Posterior cingulate gyrus (tissue), 11 donors: ENCODE measurements around the gene CLN6.
"Not testable (repeated sequence)": the region's sequence is repeated elsewhere in the genome, so short reads cannot be mapped to it uniquely, and the experiment has no call there.

ENCODE experiments used
- DNase-seq, 10 donors: peaks; one replicate each; pipeline versions ENCODE4 v3.0.0 to v3.0.0-alpha.2; 2020 to 2021; ENCODE audit warnings: mixed read lengths in 3 of 10
- intact Hi-C: fragments of 100-400 bp; cut with DNase I; formaldehyde crosslinking; loops from one replicate; pipeline ENCODE4 v1.15.1; 2023

Gene CLN6

DNA sequence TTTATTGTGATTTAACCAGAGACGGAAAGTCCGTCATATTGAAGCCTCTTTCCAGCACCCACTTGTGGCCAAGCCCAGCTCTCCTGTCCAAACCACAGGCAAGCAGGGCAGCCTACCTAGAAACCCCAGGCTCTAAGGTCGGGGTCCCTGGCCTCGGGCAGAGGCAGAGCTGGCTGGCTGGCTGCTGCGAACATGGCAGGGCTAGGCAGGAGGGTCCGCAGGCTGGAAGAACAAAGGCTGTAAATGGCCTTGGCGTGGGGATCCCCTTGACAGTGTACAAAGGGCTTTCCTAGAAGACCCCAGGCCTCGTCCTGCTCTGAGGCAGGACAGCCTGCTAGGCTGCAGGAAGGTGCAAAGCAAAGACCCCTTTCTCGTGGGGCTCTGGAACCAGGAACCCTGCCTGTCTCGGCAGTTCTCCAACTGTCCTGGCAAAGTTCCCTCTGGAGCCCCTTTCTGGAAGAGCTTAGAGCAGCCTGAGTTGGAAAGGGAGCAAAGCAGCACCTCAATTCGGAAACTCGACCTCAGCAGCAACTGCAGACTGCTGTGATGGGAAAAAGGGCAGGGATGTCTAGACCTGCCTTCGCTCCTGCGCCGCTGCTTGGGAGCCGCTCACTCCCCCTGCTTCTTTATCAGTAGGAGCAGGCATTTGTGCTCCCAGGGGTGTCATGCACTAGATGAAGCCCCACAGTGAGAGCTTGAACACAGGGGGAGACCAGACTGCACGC, 32.9 kb downstream of the CLN6 start:
- DNase-seq, result peak in 2 of 10 donors; percentile 59 to 73
- intact Hi-C loops, result loop anchor here (10.0 kb wide), 1 partner anchor 142 kb away; the partner anchor contains the start of gene PIAS1

DNA sequence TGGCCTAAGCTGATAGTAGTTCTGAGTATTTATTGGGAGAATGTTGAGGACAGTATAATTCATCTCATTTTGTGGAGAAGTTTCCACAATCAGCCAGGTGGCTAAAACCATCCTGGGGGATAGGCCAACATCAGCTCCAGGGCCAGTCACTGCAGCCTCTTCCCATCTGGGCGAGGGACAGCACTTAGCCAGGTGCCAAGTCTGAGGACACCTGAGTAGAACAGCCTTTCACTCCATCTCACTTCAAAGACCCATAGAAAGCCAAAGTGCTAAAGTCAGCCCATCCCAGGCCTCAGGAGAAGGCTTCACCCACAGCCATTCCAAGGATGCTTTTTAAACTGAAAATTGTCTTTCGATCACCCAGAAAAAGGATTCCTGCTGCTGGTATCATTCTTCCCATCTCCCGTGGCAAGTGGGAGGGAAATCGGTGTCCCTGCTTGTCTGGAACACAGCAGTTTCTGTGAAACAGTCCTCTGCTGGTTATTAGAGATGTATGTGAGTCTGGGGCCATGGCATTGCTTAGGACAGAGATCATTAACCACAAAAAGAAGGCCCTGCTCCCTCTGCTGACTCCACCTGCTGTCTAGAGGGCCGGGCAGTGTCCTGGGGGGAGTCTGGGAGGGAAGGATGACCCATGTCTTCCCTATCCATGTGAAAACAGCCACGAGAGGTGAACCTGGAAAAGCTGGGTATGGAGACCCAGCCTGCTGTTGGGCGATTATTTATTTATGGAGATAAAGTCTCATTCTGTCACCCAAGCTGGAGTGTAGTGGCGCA, 34.0 kb downstream of the CLN6 start:
- peak in 2 of 10 donors; percentile 66 to 70 for DNase-seq
- intact Hi-C loops, result loop anchor here (10.0 kb wide), 1 partner anchor 141 kb away; the partner anchor contains the start of gene PIAS1

DNA sequence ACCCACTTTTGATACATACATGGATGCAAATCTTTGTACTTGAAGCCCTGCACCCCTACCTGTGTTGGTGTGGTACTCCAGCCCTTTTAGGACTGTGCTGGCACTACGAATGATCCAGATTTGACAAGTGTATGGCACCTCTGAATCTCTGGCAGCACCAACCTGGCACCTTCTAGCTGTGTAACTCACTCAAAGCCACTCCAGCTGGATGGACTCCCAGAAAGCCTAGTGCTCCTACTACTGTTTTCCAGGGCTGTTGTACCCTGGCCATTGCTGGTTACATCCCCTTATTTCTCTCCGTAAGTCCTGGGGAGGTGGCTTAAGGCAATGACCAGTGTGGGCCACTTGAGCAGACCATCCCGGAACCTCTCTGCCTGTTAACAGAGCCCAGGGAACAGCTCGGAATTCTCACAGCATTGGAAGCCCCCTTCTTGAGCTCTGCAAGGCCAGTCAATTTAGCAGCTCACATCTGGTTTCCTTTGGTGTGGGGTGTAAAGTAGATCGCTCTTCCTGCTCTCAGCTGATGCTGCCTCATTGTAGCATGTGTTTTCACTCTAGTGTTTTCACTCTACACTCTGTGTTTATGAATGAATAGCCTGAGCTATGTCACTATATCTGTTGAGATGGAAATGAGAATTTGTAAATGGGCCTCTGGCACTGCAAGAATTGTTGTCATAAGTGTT, 36.6 kb downstream of the CLN6 start:
- intact Hi-C loops, result loop anchor here (10.0 kb wide), 1 partner anchor 138 kb away; the partner anchor contains the start of gene PIAS1
- DNase-seq, result peak in 1 of 10 donors; percentile 83

DNA sequence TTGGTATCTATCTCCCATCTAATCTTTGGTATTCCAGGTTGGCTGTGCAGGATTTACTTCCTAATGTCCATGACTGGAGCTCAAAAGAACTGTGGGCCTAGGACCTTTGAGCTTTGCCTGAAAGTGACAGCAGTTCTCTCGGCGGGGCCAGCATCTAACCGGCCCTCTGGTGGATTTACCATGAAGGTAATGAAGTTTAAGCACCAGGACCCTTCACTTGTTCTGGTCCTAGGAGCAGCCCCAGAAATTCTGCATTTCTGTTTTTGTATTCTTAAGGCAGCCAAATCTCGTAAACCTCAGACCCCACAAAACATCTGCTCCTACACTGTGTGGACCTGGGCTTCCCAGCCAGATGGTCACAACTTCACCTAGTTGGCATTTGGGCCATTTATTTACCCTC, 37.4 kb downstream of the CLN6 start:
- intact Hi-C loops, result loop anchor here (10.0 kb wide), 1 partner anchor 137 kb away; the partner anchor contains the start of gene PIAS1

DNA sequence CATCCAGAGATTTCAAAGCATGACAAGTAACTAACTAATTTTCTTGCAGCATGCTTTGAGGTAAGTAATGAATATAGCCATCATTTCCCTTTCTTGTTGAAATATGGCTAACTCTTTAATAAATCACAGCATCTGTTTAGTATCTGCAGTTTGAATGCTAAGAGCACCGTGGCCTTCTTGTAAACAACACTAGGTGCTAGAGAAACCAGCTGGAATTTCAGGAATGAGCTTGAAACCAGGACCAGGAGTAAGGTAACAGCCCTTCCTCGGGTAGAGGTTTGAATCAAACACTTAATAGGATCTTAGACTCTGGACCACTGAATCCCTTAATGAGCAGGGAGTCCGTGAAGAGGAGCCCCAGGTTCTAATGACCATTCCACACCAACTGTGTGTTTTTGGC, 38.0 kb downstream of the CLN6 start:
- no peak for DNase-seq
- intact Hi-C loops, result loop anchor here (10.0 kb wide), 1 partner anchor 137 kb away; the partner anchor contains the start of gene PIAS1

More for the DNA sequence above, 37.4 kb downstream of the CLN6 start:
- DNase-seq, result no peak

DNA sequence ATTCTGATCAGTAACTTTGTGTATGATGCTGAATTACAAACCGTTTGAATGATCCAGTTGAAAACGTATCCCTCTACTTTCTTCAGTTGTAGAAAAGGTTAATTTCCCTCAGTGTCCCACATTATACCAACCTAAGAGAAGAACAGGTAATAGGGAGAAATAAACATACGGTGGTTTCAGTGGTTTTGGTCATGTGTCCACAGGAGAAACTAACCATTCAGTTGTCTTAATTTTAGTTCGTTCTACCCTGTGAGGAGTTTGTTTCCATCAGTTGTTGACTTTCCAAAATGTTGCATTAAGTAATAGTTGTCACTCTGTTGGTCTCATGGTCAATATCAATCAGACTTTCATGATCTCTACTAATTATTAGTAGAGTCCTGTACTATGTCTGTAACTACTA, 39.5 kb downstream of the CLN6 start:
- DNase-seq, result no peak
- intact Hi-C loops, result loop anchor here (10.0 kb wide), 1 partner anchor 135 kb away; the partner anchor contains the start of gene PIAS1

DNA sequence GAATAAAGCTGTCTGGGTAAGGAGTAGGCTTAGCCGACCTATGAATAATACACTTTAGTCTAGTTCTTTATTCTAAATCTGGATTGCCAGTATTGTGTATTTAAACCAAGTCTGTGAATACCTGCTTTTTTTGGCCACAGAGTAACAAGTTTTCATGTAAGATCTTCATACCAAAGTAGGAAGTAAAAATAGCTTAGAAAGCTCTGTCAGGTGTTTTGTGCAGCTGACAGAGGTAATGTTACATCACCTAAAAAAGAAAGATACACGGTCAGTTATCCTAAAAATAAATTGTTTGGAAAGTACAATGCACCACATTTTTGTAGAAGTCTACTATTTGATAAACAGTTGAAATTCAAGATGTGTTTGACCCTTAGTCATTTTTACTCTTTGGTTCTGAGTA, 40.9 kb downstream of the CLN6 start:
- intact Hi-C loops, result no loop called here
- no peak for DNase-seq

DNA sequence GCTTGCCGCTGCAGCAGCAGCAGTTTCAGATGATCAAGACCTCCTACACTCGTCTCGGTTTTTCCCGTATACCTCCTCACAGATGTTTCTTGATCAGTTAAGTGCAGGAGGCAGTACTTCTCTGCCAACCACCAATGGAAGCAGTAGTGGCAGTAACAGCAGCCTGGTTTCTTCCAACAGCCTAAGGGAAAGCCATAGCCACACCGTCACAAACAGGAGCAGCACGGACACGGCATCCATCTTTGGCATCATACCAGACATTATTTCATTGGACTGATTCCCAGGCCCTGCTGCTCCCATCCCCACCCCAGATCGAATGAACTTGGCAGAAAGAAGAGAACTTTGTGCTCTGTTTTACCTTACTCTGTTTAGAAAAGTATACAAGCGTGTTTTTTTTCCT, 42.0 kb downstream of the CLN6 start:
- DNase-seq, result peak in 4 of 10 donors; percentile 46 to 85 (median 68)
- intact Hi-C loops, result no loop called here

DNA sequence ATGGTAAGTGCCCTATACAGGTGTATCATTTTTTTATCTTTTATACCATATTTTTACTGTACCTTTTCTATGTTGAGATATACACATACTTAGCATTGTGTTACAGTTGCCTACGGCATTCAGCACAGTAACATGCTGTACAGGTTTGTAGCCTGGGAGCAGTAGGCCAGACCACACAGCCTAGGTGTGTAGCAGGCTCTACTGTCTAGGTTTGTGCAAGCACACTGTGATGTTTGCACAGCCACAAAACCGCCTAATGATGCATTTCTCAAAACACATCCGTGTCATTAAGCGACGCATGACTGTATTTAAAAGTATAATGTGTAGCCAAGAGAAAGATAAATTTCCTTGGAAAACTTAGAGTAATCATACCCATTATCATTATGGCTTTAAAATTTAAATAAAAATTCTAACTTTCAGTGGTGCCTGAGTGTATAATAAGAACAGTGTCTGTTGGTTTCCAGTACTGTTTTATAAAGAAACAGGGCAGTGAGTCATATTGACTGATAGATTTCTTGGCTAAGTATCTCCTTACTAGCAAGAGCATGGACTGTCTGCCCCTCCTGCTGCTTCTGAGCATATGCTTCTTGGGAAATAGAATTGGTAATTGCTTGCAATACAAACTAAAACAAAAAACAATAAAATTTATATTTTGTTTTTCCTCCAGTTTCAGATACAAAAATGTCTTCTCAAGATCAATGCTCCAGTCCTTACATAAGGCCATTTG, 42.7 kb downstream of the CLN6 start:
- intact Hi-C loops, result no loop called here
- no peak for DNase-seq

DNA sequence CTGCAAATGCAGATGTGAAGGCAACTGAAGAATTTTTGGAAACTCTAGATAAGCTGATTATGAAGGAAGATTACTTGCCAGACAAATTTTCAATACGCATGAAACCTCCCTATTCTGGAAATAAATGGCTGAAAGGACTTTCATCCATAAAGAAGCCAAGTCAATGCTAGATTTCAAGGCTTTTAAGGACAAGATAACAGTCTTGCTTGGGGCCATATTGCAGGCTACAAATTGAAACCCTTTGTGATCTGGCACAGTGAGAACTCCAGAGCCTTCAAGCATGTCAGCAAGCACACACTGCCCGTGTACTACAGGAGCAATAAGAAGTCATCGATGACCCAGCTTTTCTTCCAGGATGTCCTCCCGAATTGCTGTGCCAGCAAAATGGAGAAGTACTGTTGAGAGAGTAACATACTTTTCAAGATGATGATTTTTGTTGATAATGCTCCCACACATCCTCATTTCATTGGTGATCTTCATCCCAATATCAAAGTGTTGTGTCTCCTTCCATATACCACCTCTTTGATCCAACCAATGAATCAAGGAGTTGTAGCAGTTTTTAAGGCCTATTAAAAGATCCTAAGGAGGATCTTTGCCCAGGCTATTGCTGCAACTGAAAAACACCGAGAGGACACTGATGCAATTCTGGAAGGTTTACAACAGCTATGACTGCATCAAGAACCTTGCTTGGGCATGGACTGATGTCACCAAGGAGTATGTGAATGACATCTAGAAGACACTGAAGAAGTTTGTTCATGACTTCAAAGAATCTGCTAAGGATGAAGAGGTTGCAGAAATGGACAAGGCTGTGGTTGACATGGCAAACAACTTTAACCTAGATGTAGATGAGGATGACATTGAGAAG, 44.7 kb downstream of the CLN6 start:
- intact Hi-C loops, result no loop called here
- DNase-seq, result no peak

DNA sequence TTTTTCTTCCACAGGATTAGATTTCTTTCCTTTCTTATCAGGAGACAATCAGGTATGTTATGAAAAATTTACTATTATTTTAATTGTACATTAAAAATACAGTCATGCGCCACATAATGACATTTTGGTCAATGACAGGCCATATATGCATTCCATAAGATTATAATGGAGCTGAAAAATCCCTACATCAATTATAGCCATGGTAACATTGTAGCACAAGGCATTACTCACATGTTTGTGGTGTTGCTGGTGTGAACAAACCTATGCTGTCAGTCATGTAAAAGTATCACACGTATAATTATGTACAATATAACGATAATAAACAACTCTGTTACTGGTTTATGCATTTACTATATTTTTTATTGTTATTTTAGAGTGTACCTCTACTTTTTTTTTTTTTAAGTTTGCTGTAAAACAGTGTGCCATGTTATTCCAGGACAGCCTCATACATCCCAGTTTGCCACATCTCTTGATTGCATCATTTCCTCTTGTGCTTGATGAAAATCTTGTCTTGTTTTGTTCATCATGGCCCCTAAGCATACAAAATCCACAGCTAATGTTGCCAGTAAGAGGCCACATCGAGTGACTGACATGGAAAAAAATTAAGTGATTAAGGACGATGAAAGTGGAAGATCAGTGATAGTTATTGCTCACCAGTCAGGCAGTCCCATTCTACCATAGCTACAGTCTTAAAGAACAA, 45.8 kb downstream of the CLN6 start:
- no peak for DNase-seq
- intact Hi-C loops, result no loop called here

DNA sequence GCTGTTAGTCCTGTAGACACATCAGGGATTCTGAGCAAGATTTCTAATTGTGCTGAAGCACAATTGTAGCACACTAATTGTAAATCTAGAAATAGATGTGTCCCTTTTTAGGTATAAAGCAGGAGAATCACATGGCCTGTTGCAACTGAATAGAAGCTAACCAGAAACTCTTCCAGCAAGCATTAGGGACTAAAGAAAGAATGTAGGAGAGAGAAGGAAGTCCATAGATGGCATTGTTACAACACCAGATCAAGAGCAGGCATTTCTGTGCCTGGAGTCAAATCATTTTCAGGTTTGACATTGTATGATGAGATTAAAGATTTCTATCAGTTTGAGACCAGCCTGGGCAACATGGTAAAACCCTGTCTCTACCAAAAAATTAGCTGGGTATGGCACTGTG, 51.8 kb downstream of the CLN6 start:
- no peak for DNase-seq
- intact Hi-C loops, result no loop called here

DNA sequence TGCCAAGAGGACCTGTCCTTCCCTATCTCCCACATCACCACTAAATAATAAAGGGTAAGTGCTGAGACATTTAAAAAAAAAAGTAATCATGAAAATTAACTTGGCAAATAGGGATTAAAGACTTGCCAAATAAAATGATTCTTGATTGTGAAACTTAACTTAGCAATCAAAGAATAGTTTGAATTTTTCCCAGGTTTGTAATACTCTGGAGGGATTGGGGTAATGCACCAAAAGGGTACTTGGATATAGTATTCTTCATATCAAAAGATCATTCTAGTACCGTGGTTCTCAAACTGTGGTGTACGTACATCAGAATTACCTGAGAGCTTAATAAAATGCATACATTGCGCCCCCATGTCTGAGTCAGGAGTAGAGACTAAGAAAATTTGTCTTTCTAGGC, 52.9 kb downstream of the CLN6 start:
- no peak for DNase-seq
- intact Hi-C loops, result no loop called here

DNA sequence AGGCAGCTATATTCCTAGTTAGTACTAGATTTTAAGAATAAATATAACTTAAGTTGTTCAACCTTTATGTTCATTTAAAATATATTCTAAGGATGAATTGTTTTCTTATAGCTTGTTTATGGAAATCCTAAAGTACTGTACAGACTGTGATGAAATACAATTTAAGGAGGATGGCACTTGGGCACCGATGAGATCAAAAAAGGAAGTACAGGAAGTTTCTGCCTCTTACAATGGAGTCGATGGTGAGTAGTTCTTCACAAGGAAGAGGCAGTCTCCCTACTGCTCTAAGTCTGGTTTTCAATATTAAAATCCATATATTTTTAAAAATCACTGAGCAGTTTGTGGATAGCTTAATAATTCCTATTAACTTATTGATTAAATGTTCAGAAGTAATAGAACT, 54.0 kb downstream of the CLN6 start:
- no peak for DNase-seq
- intact Hi-C loops, result no loop called here

DNA sequence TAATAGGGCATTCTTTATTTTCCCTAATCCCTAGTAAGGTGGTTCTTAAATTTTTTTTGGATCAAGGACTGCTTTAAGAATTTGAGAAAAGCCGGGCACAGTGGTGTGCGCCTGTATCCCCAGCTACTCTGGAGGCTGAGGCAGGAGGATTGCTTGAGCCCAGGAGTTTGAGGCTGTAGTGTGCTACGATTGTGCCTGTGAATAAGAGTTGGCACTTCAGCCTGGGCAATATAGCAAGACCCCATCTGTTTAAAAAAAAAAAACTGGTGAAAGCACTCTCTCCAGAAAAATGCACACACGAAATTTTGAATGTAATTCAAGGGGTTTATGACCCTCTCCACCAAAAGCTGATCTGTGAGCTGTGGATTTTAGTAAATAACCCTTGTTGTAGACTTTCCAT, 56.4 kb downstream of the CLN6 start:
- no peak for DNase-seq
- intact Hi-C loops, result no loop called here

DNA sequence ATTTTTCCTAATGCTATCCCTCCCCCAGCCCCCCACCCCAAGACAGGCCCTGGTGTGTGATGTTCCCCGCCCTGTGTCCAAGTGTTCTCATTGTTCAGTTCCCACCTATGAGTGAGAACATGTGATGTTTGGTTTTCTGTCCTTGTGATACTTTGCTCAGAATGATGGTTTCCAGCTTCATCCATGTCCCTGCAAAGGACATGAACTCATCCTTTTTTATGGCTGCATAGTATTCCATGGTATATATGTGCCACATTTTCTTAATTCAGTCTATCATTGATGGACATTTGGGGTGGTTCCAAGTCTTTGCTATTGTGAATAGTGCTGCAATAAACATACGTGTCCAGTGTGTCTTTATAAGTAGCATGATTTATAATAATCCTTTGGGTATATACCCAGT, 57.5 kb downstream of the CLN6 start:
- DNase-seq, intact Hi-C loops: not testable (repeated sequence)

DNA sequence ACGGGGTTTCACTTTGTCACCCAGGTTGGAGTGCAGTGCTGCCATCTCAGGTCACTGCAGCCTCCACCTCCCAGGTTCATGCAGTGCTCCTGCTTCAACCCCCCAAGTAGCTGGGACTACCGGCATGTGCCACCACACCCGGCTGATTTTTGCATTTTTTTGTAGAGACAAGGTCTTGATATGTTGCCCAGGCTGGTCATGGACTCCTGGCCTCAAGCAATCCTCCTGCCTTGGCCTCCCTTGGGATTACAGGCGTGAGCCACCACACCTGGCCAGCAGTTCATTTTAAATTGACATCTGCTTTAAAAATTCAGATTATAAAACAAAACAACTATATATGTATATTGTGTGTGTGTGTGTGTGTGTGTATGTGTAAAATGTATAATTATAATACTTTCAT, 62.7 kb downstream of the CLN6 start:
- intact Hi-C loops, result no loop called here
- DNase-seq, result no peak

DNA sequence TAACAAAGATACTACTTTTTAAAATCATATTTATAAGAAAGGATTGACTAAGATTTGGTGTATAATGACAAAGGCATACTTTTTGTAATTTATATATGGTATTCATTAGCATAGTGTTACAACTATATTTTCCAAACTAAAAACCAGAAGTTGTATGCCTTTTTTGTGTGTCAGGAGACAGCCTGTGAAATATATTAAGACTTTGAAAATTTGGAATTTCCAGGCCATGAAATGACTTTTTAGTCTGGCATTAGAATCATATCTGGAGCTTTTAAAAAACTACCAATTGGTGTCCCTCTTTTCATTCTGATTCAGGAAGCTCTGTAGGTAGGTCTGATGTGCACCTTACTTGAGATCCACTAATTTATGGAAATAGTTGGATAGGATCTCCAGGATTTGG, 66.3 kb downstream of the CLN6 start:
- intact Hi-C loops, result no loop called here
- DNase-seq, result no peak
